ENCODE measurements around the gene BMP8A.
A peak's percentile ranks its signal among the peaks of the same experiment; 100 is the strongest.
"Not testable (repeated sequence)": the region's sequence is repeated elsewhere in the genome, so short reads cannot be mapped to it uniquely, and the experiment has no call there.

Gene BMP8A, protein sequence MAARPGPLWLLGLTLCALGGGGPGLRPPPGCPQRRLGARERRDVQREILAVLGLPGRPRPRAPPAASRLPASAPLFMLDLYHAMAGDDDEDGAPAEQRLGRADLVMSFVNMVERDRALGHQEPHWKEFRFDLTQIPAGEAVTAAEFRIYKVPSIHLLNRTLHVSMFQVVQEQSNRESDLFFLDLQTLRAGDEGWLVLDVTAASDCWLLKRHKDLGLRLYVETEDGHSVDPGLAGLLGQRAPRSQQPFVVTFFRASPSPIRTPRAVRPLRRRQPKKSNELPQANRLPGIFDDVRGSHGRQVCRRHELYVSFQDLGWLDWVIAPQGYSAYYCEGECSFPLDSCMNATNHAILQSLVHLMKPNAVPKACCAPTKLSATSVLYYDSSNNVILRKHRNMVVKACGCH

DNA sequence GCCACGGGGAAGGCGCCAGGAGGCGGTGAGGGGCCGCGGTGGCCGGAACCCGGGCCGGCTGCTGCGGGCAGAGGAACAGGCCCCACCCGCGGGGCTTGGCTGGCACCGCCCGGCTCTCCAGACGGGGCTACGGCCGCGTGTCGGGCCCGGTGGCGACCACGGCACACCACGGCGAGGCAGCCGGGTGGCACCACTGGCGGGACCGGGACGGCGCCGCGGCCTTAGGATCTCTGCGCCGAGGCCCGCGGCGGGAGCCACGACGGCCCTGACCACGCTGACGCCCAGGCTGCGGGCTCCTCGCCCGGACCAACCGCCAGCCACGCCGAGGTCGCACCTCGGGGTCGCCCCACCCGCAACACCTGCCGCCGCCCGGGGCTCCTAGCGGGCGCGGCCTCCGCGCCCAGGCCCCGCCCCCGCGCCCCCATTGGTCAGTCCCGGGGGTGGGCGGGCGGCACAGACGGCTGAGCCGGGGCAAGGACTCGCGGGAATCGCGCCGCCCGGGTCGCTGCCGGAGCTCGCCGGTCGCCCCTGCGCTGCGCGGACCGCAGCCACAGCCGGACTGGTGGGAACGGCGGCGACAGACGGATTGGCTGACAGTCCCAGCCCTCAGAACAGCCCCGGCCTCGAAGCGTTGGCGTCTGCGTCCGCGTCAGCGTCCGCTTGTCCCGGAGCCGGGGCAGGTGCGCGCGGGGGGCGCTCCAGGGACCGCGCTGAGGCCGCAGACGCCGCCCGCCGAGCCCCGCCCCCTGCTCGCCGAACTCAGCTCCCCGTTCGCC is at the start of gene BMP8A:
TSS of gene BMP8A (plus strand) at position 491 of the 776 bp plus-strand sequence. CDS start 356 bp downstream, outside the sequence.
- peak in 3 of 4 experiments; percentile 17 to 60 (median 35) for DNase-seq

DNA sequence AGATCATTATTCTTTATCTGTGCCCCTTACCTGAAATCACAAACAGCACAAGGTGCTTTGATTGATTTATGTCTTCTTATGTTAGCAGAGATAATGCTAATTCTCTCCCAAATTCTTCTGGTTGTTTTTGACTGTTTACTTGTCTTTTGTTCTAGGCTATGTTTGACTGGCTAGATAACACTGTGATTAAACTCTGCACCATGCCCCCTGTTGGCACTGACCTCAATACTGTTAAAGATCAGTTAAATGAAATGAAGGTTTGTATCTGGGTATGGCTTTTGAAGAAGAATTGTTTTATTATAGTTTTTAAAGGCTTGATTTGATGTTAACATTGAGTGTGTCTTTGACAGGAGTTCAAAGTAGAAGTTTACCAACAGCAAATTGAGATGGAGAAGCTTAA is 49.6 kb upstream of the BMP8A start:
- DNase-seq = no peak

GRCh38 chr1:39445573-39445972 is 45.9 kb upstream of the BMP8A start:
- DNase-seq = no peak

DNA sequence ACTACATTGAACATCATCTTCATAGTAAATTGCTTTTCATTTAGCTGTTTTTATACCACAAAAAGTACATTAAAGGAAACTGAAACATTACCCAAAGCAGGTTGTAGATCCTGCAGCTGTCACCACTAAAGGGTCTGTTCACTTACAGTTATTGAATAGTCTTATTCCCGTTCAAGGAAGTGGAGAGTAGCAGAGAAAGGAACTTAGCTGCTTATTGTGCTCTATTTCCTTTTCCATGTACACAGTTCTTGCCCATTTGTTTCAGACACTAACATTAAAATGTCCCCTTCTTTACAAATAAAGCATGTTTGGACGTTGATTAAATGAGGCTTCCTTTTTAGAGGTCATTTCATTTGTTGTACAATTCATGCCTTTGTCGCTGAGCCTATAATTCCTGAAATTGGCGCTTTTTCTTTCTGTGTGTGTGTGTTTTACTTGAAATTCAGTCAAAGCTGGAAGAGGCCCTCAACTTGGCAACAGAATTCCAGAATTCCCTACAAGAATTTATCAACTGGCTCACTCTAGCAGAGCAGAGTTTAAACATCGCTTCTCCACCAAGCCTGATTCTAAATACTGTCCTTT is 44.4 kb upstream of the BMP8A start:
- DNase-seq = no peak

GRCh38 chr1:39450041-39450440 is 41.4 kb upstream of the BMP8A start:
- not testable (repeated sequence) for DNase-seq

- DNase-seq = no peak
Observed at GRCh38 chr1:39450956-39451606, 40.4 kb upstream of the BMP8A start.

- DNase-seq = no peak
Observed at GRCh38 chr1:39452081-39452480, 39.4 kb upstream of the BMP8A start.

- DNase-seq = no peak
Observed at GRCh38 chr1:39452540-39452939, 38.9 kb upstream of the BMP8A start.

GRCh38 chr1:39453603-39454002 is 37.8 kb upstream of the BMP8A start:
- DNase-seq = no peak

DNA sequence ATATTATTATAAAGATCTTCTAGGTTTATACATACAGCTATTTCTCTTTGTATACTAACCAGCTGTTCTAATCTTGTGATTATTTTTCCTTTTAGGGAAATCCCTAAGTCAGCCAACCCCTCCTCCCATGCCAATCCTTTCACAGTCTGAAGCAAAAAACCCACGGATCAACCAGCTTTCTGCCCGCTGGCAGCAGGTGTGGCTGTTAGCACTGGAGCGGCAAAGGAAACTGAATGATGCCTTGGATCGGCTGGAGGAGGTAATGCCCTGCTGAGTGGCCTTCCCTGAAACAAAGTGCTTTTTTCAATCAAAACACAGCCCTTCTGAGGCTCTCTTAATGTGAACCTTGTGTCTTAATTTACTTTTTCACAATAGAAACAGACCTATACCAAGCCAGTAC is 32.4 kb upstream of the BMP8A start:
- DNase-seq = no peak

- no peak for DNase-seq
Observed at GRCh38 chr1:39462074-39462473, 29.4 kb upstream of the BMP8A start.

GRCh38 chr1:39466413-39467107 is 24.9 kb upstream of the BMP8A start:
- no peak for DNase-seq

GRCh38 chr1:39467108-39467720 is 24.2 kb upstream of the BMP8A start:
- DNase-seq = not testable (repeated sequence)

- DNase-seq = no peak
Observed at GRCh38 chr1:39469150-39469549, 22.3 kb upstream of the BMP8A start.

- no peak for DNase-seq
Observed at GRCh38 chr1:39470040-39470439, 21.4 kb upstream of the BMP8A start.

DNA sequence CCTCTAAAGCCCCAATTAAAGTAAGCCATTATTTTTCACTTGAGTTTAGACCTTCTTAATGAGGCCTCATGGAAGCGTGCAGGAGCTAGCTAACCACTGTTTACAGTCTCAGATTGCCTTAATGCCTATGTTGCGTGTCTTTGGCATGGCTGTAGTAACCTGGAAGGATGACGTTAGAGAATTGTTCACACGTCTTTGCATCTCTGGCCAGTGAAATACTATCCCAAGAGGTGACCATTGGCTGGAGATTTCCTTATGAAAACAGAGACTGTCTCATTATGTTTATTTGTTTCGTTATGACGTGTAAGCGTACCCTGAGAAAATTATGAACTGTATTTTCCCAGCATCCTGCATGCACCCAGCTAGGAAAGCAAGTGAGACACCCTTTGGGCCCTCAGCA is 18.6 kb upstream of the BMP8A start:
- DNase-seq = no peak

DNA sequence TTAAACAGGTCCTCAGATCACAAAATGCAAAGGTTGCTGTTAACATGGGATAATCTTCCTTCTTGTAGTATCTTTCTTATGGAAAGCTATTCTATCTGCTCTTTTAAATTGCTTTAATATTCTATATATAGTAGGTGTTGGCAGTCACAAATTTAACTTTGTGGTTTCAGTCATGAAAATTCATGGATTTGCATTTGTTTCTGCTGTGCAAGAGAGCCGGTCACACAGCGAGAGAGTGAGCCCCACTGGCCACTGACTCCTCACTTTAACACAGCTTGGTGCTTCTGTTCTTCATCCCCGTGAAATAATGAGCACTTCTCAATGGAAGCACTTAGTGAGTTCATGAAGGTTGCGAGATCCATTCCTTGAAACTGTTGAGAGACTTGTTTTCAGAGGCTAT is 18.1 kb upstream of the BMP8A start:
- DNase-seq = no peak

- DNase-seq = no peak
Observed at GRCh38 chr1:39474810-39475209, 16.6 kb upstream of the BMP8A start.

GRCh38 chr1:39475551-39475950 is 15.9 kb upstream of the BMP8A start:
- not testable (repeated sequence) for DNase-seq

DNA sequence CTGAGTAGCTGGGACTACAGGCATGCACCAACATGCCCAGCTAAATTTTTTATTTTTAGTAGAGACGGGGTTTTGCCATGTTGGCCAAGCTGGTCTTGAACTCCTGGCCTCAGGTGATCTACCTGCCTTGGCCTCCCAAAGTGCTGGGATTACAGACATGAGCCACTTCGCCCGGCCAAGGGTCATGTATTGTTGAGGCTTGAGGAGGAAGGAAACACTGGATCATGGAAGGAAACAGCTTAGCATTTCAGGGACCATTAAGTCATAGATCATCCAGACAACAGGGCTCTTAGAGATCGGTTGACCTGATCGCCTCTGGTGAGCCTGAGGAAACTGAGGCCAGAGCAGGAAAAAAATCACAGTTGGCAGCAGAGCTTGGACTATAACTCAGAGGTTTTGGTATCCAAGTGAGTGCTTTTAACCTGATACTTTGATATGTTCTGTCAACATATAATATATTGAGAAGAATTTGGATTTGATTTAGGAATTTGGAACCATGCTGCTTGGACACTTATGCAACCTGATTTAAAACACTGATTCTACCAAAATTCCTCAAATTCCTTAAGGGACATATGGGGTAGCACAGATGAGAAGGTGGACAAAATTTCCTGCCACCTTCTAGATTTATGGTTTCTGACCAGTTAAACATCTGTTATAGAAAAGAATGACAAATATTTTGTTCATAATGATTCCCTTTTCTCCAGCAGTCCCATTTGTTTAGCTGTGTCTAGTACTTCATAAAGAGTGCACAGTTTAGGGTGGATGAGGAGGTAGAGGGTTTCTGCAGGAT is 13.1 kb upstream of the BMP8A start:
- DNase-seq = no peak

GRCh38 chr1:39481289-39481688 is 10.1 kb upstream of the BMP8A start:
- DNase-seq = no peak
